Measurements from ENCODE around the gene ZNF574. TPM values are rescaled to one million over a fixed set of nuclear protein-coding genes. Genes with fewer than 3 reads are reported as not detected.

The ZNF574 gene
- total RNA-seq, 1 donor from 2014 or later, result 9.1 TPM

DNA sequence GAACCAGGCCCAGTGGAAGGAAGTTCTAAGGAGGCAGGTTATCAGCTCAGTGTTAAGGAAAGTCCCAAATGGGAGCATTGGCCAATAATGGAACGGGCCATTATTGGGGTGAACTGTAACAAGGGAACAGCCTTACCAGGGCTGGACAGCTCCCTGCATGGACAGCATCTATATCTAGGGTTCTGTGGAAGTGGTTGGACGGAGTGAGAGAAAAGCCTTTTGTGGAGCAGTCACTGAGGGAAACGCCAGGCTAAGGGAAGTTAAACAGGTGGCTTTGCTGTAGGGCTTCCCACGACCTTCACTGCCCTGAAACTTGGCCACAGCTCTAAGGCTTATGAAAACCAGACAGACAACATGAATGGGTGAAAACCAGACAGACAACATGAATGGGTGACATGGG is 39.3 kb downstream of the ZNF574 start:
- ATAC-seq, result no peak
- no peak for DNase-seq (ENCODE audit: missing footprints)
- intact Hi-C loops (cut with DNase I), result no loop called here

DNA sequence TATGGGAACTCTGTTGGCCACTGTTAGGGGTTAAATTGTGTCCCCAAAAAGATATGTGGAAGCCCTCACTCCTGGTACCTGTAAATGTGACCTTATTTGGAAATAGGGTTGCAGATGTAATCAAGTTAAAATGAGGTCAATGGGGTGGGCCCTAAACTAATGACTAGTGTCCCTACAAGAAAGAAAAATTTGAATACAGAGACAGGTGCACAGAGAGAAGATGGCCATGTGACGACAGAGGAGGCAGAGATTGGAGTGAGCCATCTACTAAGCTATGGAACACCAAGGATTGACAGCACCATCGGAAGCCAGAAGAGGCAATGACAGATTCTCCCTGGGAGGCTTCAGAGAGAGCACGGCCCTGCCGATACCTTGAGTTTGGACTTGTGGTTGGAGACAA is 39.7 kb downstream of the ZNF574 start:
- intact Hi-C loops (cut with DNase I), result no loop called here
- no peak for DNase-seq (ENCODE audit: missing footprints)
- no peak for ATAC-seq

DNA sequence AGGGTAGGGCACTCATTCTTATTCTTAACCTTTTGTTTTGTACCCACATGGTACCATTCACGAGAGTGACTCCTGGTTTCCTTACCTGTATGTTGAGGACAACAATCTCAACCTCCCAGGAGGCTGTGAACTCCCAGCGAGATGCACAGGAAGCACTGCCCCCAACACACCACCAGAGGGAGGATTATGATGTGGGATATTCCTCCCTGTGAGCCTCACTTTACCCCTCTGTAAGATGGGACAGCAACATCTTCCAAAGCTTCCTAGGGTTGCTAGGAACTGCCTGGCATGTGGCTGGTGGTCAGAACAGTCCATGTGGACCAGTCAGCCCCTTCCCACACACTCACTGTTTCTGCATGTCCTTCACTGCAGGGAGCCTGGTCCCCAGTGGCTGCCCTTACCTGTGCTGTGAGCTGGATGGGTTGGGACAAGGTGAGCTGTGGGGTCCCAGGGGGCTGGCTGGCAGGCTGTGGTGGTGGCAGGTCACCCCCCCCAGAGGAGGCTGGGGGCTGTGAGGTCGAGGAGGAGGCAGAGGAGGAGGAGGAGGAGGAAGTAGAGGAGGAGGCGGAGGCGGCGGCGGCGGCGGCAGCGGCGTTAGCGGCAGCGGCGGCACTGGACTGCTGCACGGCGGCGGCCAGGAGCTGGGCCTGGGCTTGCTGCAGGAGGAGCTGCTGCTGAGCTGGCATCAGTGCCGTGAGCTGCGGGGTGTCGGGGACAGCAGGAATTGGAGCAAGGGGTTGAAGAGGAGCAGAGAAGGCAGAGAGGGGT is 40.5 kb downstream of the ZNF574 start:
- ATAC-seq (no peak), DNase-seq (ENCODE audit: missing footprints) (no peak)
- intact Hi-C loops (cut with DNase I), result no loop called here

DNA sequence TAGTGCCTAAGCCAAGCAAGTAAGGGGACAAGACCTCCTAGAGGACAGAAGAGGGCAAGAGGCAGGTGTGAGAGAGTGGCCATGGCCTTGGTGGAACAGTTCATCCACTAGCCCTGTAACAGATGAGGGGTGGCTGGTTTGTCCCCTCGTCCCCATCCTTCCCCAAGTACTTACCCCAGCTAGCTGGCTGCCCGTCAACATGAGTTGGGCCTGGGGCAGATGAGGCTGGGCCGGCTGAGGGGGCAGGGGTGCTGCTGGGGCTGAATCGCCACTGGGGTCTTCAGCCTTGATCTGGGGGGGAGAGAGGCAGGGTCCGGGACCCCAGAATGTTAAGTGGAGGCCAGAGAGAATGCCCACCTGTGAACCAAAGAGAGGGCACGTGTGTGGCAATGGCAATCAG is 41.1 kb downstream of the ZNF574 start:
- no peak for ATAC-seq
- intact Hi-C loops (cut with DNase I), result no loop called here
- no peak for DNase-seq (ENCODE audit: missing footprints)

DNA sequence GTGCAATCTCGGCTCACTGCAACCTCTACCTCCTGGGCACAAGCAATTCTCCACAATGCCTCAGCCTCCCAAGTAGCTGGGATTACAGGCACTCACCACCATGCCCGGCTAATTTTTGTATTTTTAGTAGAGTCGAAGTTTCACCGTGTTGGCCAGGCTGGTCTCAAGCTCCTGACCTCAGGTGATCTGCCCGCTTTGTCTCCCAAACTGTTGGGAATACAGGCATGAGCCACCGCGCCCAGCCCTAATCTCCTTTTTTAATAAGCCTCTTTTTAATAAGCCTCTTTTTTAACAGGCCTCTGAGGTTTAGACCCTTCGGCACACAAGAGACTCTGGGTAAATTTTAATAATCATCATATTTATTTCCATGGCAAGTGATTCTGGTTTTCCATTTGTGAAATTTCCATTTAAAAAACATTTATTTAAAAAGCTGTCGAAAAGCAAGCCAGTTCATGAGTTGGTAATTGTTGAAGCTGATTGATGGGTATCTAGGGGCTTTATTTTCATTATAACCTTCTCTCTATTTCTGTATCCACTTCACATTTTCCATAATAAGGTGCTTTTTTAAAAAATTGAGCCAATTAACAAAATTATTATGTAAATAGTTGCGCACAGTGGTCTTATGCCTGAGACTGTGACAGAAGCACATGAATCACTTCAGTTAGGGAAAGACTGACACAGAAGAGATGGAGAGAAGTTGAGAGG is 44.5 kb downstream of the ZNF574 start:
- DNase-seq (ENCODE audit: missing footprints), result no peak
- ATAC-seq, result no peak
- intact Hi-C loops (cut with DNase I), result no loop called here

DNA sequence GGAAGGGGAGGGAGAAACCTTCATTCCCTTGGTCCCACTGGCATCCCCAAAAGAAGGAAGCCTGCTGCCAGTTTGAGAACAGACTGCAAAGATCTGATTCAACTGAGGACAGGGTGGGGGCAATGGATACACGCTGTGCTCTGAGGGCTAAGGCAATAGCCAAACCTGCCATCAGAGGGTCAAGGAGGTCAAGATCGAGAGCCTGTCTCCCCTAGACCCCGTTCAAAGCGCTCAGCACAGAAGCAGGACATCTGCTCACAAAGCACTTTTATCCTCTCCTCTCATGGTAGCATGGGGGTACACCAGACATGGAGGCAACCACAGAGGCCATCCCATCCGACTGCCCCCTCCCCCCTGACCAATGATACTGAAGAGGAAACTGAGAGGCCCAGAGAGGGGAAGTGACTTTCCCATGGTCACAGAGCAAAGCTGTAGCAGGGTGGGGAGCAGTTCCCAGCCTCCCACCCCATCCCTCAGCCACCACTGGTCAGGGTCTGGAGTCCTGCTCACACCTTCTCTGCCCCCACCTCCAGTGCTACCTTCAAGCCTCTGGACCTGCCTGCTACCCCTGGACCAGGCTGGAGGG is 45.2 kb downstream of the ZNF574 start:
- DNase-seq (ENCODE audit: missing footprints) (no peak), ATAC-seq (no peak)
- intact Hi-C loops (cut with DNase I), result no loop called here

DNA sequence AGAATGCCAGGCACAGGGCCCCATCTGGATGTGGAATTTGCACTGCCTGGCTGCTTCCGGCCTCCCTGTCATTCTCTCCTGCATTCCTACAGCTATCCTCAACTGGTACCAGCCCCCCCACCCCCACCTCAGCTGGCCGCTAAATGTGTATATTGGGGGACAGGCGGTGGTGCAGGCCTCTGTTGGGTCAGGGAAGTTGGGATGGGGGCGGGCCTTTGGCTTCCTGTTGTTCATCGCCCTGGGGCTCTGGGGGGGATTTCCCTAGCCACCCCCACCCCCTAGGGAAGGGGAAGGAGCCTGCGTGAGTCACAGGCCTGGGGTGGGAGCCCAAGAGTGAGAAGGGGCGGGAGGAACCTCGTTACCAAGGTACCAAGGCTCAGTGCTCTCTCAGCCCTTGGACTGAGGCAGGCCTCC is 45.7 kb downstream of the ZNF574 start:
- intact Hi-C loops (cut with DNase I), result no loop called here
- DNase-seq (ENCODE audit: missing footprints) (peak; percentile 78), ATAC-seq (peak; percentile 58)

DNA sequence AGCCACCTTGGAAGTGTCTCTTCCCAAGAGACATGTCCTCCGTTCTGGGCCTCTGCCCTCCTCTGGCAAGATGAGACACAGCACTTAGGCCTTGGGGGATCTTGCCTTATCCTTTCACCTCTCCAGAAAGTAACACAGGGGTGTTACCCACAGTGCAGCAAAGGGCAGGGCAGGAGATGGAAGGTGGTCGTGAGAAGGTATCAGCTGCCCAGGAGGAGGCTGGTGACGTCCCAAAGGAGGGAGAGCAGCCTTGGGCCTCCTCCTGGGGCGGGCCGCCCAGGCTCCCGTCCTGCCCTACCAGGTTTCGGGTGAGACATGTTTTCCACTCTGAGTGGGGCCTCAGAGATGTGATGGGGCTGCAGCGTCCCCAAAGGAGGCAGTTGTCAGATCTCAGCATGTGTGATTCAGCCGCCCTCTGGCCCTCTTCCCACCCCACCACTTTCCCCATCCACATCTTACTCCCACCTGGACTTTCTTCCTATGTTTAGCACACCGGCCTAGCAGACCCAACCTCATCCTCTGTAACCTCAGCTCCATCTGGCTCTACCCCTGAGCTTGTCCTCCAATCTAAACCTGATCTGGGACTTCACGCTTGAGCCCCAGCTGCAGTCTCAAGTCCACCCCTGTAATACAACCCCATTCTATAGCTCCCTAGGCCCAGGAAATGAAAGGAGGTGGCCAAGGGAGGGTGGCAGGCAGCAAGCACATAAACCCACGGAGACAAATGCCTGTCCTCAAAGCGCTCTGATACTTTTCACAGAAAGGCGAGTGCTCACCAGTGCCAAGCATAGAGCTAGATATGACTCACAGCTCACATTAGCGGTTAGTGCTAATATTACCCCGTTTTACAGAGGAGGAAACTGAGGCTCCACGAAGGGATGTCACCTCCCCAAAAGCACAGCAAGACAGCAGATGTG is 47.0 kb downstream of the ZNF574 start:
- intact Hi-C loops (cut with DNase I), result no loop called here
- ATAC-seq (no peak), DNase-seq (ENCODE audit: missing footprints) (no peak)

DNA sequence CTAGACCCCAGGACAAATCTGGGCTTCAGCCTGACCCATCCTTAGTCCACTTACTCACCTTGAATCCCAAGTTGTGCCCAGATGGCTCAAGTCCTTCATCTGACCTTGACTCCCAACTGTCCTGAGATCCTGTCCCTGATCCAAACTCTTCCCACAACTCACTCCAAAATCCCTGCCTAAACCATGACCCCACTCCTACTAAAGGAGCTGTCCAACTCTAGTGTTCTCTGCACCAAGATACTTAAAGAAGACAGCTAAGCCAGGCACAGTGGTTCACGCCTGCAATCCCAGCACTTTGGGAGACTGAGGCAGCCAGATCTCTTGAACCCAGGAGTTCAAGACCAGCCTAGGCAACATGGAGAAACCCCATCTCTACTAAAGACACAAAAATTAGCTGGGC is 47.8 kb downstream of the ZNF574 start:
- intact Hi-C loops (cut with DNase I), result no loop called here
- DNase-seq (ENCODE audit: missing footprints) (no peak), ATAC-seq (no peak)

DNA sequence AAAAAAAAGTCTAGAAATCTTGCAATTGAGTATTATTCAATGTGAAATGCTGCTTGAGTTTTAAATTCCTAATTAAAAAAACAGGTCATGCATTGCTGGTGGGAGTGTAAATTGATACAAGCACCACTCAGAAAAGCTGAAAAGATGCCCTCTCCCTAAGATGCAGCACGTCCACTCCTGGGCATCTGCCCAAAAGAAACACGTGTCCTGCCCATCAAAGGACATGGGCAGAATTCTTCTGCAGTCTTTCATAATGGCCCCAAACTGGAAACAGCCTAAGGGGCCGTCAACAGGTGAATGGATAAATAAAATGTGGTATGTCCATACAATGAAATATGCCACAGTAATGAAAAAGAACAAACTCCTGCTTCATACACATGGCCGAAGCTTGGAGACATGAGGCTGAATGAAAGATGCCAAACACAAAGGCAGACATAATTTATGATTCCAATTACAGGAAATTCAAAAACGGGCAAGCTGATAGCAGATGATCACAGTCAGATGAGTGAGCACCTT is 48.5 kb downstream of the ZNF574 start:
- no peak for ATAC-seq
- no peak for DNase-seq (ENCODE audit: missing footprints)
- intact Hi-C loops (cut with DNase I), result no loop called here

DNA sequence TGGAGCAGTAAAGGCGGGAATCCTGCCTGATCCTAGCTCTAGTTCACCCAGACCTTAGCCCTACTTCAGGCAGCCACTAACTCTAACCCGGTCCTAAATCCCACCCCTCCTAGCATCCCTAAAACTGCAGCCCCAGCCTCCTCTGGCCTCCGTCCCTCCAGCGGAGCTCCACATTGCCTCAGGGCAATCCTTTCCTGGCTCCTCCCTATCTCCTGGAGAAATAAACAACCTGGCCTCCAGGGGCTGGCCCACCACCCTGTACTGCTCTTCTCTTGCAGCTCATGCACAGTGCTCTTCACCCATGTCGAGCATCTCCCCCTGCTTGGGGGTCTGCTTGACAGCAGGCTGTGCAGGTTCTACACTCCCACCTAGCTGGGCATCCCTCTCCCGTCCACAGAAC is 49.6 kb downstream of the ZNF574 start:
- intact Hi-C loops (cut with DNase I), result no loop called here
- DNase-seq (ENCODE audit: missing footprints) (no peak), ATAC-seq (no peak)

DNA sequence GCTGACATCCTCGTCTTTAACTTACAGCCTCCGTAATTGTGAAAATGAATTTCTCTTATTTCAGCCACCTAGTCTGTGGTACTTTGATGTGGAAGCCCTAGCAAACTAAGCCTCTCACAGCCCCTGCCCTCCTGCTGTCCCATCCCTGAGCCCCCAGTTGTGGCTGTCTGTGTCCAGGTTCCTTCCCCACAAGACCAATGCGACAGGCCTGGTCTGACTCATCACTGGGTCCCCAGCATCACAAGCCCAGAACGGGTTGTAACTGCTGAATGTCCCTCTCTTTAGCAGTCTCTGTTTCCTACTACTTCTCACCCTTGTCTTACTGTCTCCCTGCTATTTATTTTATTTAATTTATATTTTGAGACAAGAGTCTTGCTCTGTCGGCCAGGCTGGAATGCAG is 50.6 kb downstream of the ZNF574 start:
- ATAC-seq (no peak), DNase-seq (ENCODE audit: missing footprints) (no peak)

DNA sequence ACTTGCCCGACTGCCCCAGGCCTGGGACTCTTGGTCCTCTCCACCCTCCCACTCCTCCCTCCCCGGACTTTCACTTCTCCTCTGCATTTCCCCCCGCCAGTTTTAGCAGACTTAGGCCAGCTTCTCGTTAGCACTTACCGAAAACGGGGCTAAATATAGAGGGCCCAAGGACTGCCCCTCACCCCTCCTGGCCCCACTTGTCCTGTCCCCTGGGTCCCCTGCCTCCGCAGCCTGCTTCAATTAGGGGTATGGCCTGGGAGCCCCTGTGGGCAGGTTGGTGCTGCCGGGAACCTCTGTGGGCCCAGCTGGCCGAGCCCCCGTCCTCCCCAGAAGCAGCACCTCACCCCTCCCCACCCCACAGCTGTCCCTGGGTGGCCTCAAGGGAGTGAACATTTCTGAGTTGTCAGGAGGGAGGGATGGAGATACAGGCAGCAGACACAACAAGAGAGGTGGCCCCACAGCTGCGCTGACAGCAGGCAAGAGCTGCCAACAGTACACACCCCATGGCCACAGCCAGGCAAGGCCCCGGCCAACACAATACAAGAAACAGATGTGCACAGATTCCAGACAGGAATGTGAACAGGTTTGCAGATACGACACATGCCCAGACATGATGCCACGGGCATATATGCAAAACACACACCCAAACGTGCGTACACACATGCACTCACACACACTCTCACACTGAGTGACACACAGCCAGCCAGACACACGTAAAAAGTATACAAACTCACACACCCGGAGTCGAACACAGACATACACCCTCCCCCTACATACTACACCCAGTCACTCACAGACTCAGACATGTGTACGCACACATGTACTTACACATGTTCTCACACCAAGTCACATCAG is 53.7 kb downstream of the ZNF574 start:
- DNase-seq (ENCODE audit: missing footprints) (no peak), ATAC-seq (peak; percentile 56)
- intact Hi-C loops (cut with DNase I), result loop anchor here (10.0 kb wide), 1 partner anchor 195 kb away; the partner anchor contains the start of gene MEGF8

More for the DNA sequence above, 50.6 kb downstream of the ZNF574 start:
- intact Hi-C loops (cut with DNase I), result no loop called here

DNA sequence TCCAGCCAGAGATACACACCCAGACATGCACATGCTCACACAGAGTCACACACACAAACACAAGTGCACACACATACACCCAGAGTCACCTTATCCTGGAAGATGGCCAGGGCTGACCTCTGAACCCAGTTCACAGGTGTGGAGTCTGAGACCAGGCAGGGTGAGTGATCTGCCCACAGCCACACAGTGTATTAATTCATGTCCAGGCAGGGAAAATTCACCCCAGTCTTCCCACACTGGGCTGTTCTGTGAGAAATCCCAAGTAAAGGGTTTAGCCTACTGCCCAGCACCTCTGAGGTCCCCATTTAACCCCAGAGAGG is 54.2 kb downstream of the ZNF574 start:
- intact Hi-C loops (cut with DNase I), result loop anchor here (10.0 kb wide), 1 partner anchor 195 kb away; the partner anchor contains the start of gene MEGF8
- no peak for DNase-seq (ENCODE audit: missing footprints)

More for the DNA sequence above, 54.2 kb downstream of the ZNF574 start:
- no peak for ATAC-seq

All from Right ventricle myocardium inferior (tissue), 1 donor.